HG02763 (cell line): Measurements from ENCODE around the gene SMC1B.
"Not testable (repeated sequence)": the region's sequence is repeated elsewhere in the genome, so short reads cannot be mapped to it uniquely, and the experiment has no call there.

Experiments
- ATAC-seq: cut with Tn5 transposase; IDR thresholded peaks from one replicate; pipeline ENCODE4 v1.9.1; 2021; ENCODE audit warnings: mild to moderate bottlenecking, moderate library complexity; ENCODE audit not compliant: unreplicated experiment

SMC1B gene

GRCh38 chr22:45421349-45422055, 8.1 kb upstream of the SMC1B start:
- no peak for ATAC-seq

GRCh38 chr22:45420539-45420938, 7.1 kb upstream of the SMC1B start:
- ATAC-seq: no peak

GRCh38 chr22:45420011-45420410, 6.6 kb upstream of the SMC1B start:
- no peak for ATAC-seq

GRCh38 chr22:45418770-45419138, 5.4 kb upstream of the SMC1B start:
- ATAC-seq: no peak

- ATAC-seq: no peak
Observed at GRCh38 chr22:45418056-45418769, 4.8 kb upstream of the SMC1B start.

GRCh38 chr22:45413013-45413367, 409 bp downstream of the SMC1B start:
- ATAC-seq: no peak

GRCh38 chr22:45407793-45408192, 5.6 kb downstream of the SMC1B start:
- no peak for ATAC-seq

GRCh38 chr22:45402466-45402985, 10.9 kb downstream of the SMC1B start:
- ATAC-seq: no peak

- ATAC-seq: no peak
Observed at GRCh38 chr22:45399712-45400445, 13.5 kb downstream of the SMC1B start.

- ATAC-seq: no peak
Observed at GRCh38 chr22:45398214-45398613, 15.2 kb downstream of the SMC1B start.

GRCh38 chr22:45397806-45398205, 15.6 kb downstream of the SMC1B start:
- no peak for ATAC-seq

GRCh38 chr22:45389546-45389945, 23.9 kb downstream of the SMC1B start:
- ATAC-seq: no peak

- ATAC-seq: no peak
Observed at GRCh38 chr22:45381348-45381747, 32.1 kb downstream of the SMC1B start.

GRCh38 chr22:45376703-45377102, 36.7 kb downstream of the SMC1B start:
- no peak for ATAC-seq

- no peak for ATAC-seq
Observed at GRCh38 chr22:45376009-45376408, 37.4 kb downstream of the SMC1B start.

GRCh38 chr22:45373592-45373991, 39.8 kb downstream of the SMC1B start:
- not testable (repeated sequence) for ATAC-seq

GRCh38 chr22:45366713-45367112, 46.7 kb downstream of the SMC1B start:
- no peak for ATAC-seq

GRCh38 chr22:45359627-45360026, 53.8 kb downstream of the SMC1B start:
- no peak for ATAC-seq

- no peak for ATAC-seq
Observed at GRCh38 chr22:45358127-45358526, 55.3 kb downstream of the SMC1B start.

- no peak for ATAC-seq
Observed at GRCh38 chr22:45357490-45357889, 55.9 kb downstream of the SMC1B start.

GRCh38 chr22:45353786-45354185, 59.6 kb downstream of the SMC1B start:
- ATAC-seq: no peak

- ATAC-seq: not testable (repeated sequence)
Observed at GRCh38 chr22:45352757-45353156, 60.6 kb downstream of the SMC1B start.
